DMS114 treated with DMSO at 0.1 percent for 48 hours (cell line): ENCODE measurements around the gene P3R3URF.

Experiments
- DNase-seq: peaks from one replicate; lab custom pipeline; 2025; ENCODE audit not compliant: unreplicated experiment; lab: John Stamatoyannopoulos, UW

Gene P3R3URF

GRCh38 chr1:46133781-46134350 is 42.4 kb downstream of the P3R3URF start:
- no peak for DNase-seq

GRCh38 chr1:46133181-46133658 is 43.1 kb downstream of the P3R3URF start:
- no peak for DNase-seq

- DNase-seq: peak; percentile 98
Measured at GRCh38 chr1:46132529-46133180, 43.6 kb downstream of the P3R3URF start, which contains the start of gene PIK3R3. Gene PIK3R3, minus strand, starts transcription at chr1:46132629. Its CDS starts 677 bp downstream, at chr1:46131952.

- DNase-seq: peak; percentile 35
Measured at GRCh38 chr1:46131712-46132528, 44.4 kb downstream of the P3R3URF start.

- DNase-seq: no peak
Measured at GRCh38 chr1:46131093-46131492, 45.2 kb downstream of the P3R3URF start.

- no peak for DNase-seq
Measured at GRCh38 chr1:46130606-46131005, 45.7 kb downstream of the P3R3URF start.

- DNase-seq: no peak
Measured at GRCh38 chr1:46130121-46130520, 46.2 kb downstream of the P3R3URF start.

GRCh38 chr1:46128344-46128743 is 47.9 kb downstream of the P3R3URF start:
- DNase-seq: no peak
